Measurements from ENCODE around the gene TTYH1. TPM values are rescaled to one million over a fixed set of nuclear protein-coding genes. Genes with fewer than 3 reads are reported as not detected.

Gene TTYH1
- total and polyA plus RNA-seq, 7 experiments from 2014 or later, result 0.10 to 1.8 (median 0.32) TPM; not detected in 3

- Mint-ChIP-seq H3K4me3 (no peak overlapping the region), H3K27me3 (peaks cover 5 to 38% (median 34%) of the 10 kb centered on the region in 5 donors), H3K9me3 (peaks cover 0 to 1% (median 0%) of the 10 kb centered on the region in 11 donors), H3K27ac (no peak overlapping the region), H3K36me3 (no peaks in the 10 kb centered on the region), H3K4me1 (peaks cover 0 to 5% (median 0%) of the 10 kb centered on the region in 7 donors)
- CTCF ChIA-PET, result no interaction called here
- ATAC-seq (no peak), DNase-seq (no peak)
- Histone ChIP-seq H3K36me3 (ENCODE audit: control insufficient read depth in 2 of 3, insufficient read depth in 3 of 3, low read length in 3 of 3) (no peaks in the 10 kb centered on the region), H3K9me3 (ENCODE audit: control insufficient read depth in 2 of 3, low read length in 3 of 3) (no peaks in the 10 kb centered on the region), H3K4me3 (ENCODE audit: low read length) (no peak overlapping the region), H3K27ac (ENCODE audit: low read depth, low read length) (no peak overlapping the region), H3K4me1 (ENCODE audit: control insufficient read depth in 2 of 2, insufficient read depth in 2 of 2, low read length in 2 of 2) (no peaks in the 10 kb centered on the region), H3K27me3 (ENCODE audit: control insufficient read depth in 2 of 2, insufficient read depth in 2 of 2, low read length in 2 of 2) (no peaks in the 10 kb centered on the region)
- POLR2A ChIA-PET, result no interaction called here
- intact Hi-C loops (cut with micrococcal nuclease), result no loop called here
These were observed 8.9 kb downstream of the TTYH1 start for GRCh38 chr19:54424201-54424600.

- peaks cover 8 to 41% (median 29%) of the 10 kb centered on the region in 5 donors for H3K27me3 Mint-ChIP-seq
These were observed 9.6 kb downstream of the TTYH1 start for GRCh38 chr19:54424660-54425381.

GRCh38 chr19:54425382-54425723 lies 10.1 kb downstream of the TTYH1 start:
- CTCF ChIA-PET, result interaction anchor here (0.6 kb wide), 1 partner anchor 100 kb away, joined by 4 read pairs; no protein-coding TSS in a partner anchor
- no peaks in the 10 kb centered on the region for H3K27me3 ChIP-seq (ENCODE audit: control insufficient read depth in 2 of 2, insufficient read depth in 2 of 2, low read length in 2 of 2)
- no peak overlapping the region for H3K27ac Mint-ChIP-seq
- no peak for DNase-seq
- ATAC-seq, result no peak
- no peaks in the 10 kb centered on the region for H3K36me3 Mint-ChIP-seq
- intact Hi-C loops (cut with micrococcal nuclease), result no loop called here
- H3K9me3 ChIP-seq (ENCODE audit: control insufficient read depth in 2 of 3, low read length in 3 of 3), result no peaks in the 10 kb centered on the region
- POLR2A ChIA-PET, result interaction anchor here (0.6 kb wide), 1 partner anchor 86 kb away, joined by 3 read pairs; no protein-coding TSS in a partner anchor
- H3K9me3 Mint-ChIP-seq, result peaks cover 0 to 1% (median 0%) of the 10 kb centered on the region in 11 donors
- peaks cover 0 to 4% (median 0%) of the 10 kb centered on the region in 7 donors for H3K4me1 Mint-ChIP-seq
- peaks cover 0 to 4% of the 10 kb centered on the region in 2 donors for H3K4me1 ChIP-seq (ENCODE audit: control insufficient read depth in 2 of 2, insufficient read depth in 2 of 2, low read length in 2 of 2)
- no peak overlapping the region for H3K4me3 ChIP-seq (ENCODE audit: low read length)
- H3K4me3 Mint-ChIP-seq, result no peak overlapping the region
- no peaks in the 10 kb centered on the region for H3K36me3 ChIP-seq (ENCODE audit: control insufficient read depth in 2 of 3, insufficient read depth in 3 of 3, low read length in 3 of 3)
- no peak overlapping the region for H3K27ac ChIP-seq (ENCODE audit: low read depth, low read length)
- H3K27me3 Mint-ChIP-seq, result peaks cover 8 to 41% (median 29%) of the 10 kb centered on the region in 5 donors

More at GRCh38 chr19:54424660-54425381, 9.6 kb downstream of the TTYH1 start:
- H3K27ac Mint-ChIP-seq, result no peak overlapping the region
- no peaks in the 10 kb centered on the region for H3K27me3 ChIP-seq (ENCODE audit: control insufficient read depth in 2 of 2, insufficient read depth in 2 of 2, low read length in 2 of 2)
- intact Hi-C loops (cut with micrococcal nuclease), result no loop called here
- no peaks in the 10 kb centered on the region for H3K36me3 ChIP-seq (ENCODE audit: control insufficient read depth in 2 of 3, insufficient read depth in 3 of 3, low read length in 3 of 3)
- H3K9me3 Mint-ChIP-seq, result peaks cover 0 to 1% (median 0%) of the 10 kb centered on the region in 11 donors
- DNase-seq, result no peak
- ATAC-seq, result no peak
- H3K4me1 ChIP-seq (ENCODE audit: control insufficient read depth in 2 of 2, insufficient read depth in 2 of 2, low read length in 2 of 2), result no peaks in the 10 kb centered on the region
- POLR2A ChIA-PET, result interaction anchor here (0.6 kb wide), 1 partner anchor 87 kb away, joined by 3 read pairs; no protein-coding TSS in a partner anchor
- no peak overlapping the region for H3K4me3 ChIP-seq (ENCODE audit: low read length)
- CTCF ChIA-PET, result interaction anchor here (0.6 kb wide), 1 partner anchor 99 kb away, joined by 4 read pairs; no protein-coding TSS in a partner anchor
- no peak overlapping the region for H3K27ac ChIP-seq (ENCODE audit: low read depth, low read length)
- H3K4me1 Mint-ChIP-seq, result peaks cover 0 to 4% (median 0%) of the 10 kb centered on the region in 7 donors
- H3K4me3 Mint-ChIP-seq, result no peak overlapping the region
- no peaks in the 10 kb centered on the region for H3K36me3 Mint-ChIP-seq
- no peaks in the 10 kb centered on the region for H3K9me3 ChIP-seq (ENCODE audit: control insufficient read depth in 2 of 3, low read length in 3 of 3)

GRCh38 chr19:54426291-54426931 lies 11.1 kb downstream of the TTYH1 start:
- DNase-seq, result peak in 1 of 9 donors; percentile 5
- Histone ChIP-seq H3K27ac (ENCODE audit: low read depth, low read length) (no peak overlapping the region), H3K4me1 (ENCODE audit: control insufficient read depth in 2 of 2, insufficient read depth in 2 of 2, low read length in 2 of 2) (peaks cover 0 to 4% of the 10 kb centered on the region in 2 donors), H3K9me3 (ENCODE audit: control insufficient read depth in 2 of 3, low read length in 3 of 3) (no peaks in the 10 kb centered on the region), H3K36me3 (ENCODE audit: control insufficient read depth in 2 of 3, insufficient read depth in 3 of 3, low read length in 3 of 3) (no peaks in the 10 kb centered on the region), H3K27me3 (ENCODE audit: control insufficient read depth in 2 of 2, insufficient read depth in 2 of 2, low read length in 2 of 2) (no peaks in the 10 kb centered on the region), H3K4me3 (ENCODE audit: low read length) (no peak overlapping the region)
- POLR2A ChIA-PET, result no interaction called here
- no peak for ATAC-seq
- Mint-ChIP-seq H3K4me3 (peak overlapping the region in 1 of 10 donors; percentile 4), H3K36me3 (no peaks in the 10 kb centered on the region), H3K27me3 (peaks cover 8 to 41% (median 29%) of the 10 kb centered on the region in 5 donors), H3K4me1 (peaks cover 2 to 10% (median 6%) of the 10 kb centered on the region in 7 donors), H3K9me3 (peaks cover 0 to under 1% (median 0%) of the 10 kb centered on the region in 11 donors), H3K27ac (no peak overlapping the region)
- CTCF ChIA-PET, result no interaction called here
- intact Hi-C loops (cut with micrococcal nuclease), result no loop called here

- H3K4me1 ChIP-seq (ENCODE audit: control insufficient read depth in 2 of 2, insufficient read depth in 2 of 2, low read length in 2 of 2), result peaks cover 0 to 4% of the 10 kb centered on the region in 2 donors
- H3K27me3 Mint-ChIP-seq, result peaks cover 8 to 41% (median 29%) of the 10 kb centered on the region in 5 donors
- no peaks in the 10 kb centered on the region for H3K36me3 Mint-ChIP-seq
- H3K27ac Mint-ChIP-seq, result no peak overlapping the region
- intact Hi-C loops (cut with micrococcal nuclease), result no loop called here
- DNase-seq, result no peak
- ATAC-seq, result no peak
- H3K4me1 Mint-ChIP-seq, result peaks cover 2 to 10% (median 7%) of the 10 kb centered on the region in 7 donors
- no peaks in the 10 kb centered on the region for H3K36me3 ChIP-seq (ENCODE audit: control insufficient read depth in 2 of 3, insufficient read depth in 3 of 3, low read length in 3 of 3)
- CTCF ChIA-PET, result no interaction called here
- no peaks in the 10 kb centered on the region for H3K27me3 ChIP-seq (ENCODE audit: control insufficient read depth in 2 of 2, insufficient read depth in 2 of 2, low read length in 2 of 2)
- H3K4me3 Mint-ChIP-seq, result no peak overlapping the region
- POLR2A ChIA-PET, result interaction anchor here (0.7 to 1.2 kb wide), 2 partner anchors 11 to 91 kb away, joined by 3 to 8 read pairs; no protein-coding TSS in a partner anchor
- H3K4me3 ChIP-seq (ENCODE audit: low read length), result no peak overlapping the region
- no peak overlapping the region for H3K27ac ChIP-seq (ENCODE audit: low read depth, low read length)
- H3K9me3 Mint-ChIP-seq, result no peaks in the 10 kb centered on the region
- H3K9me3 ChIP-seq (ENCODE audit: control insufficient read depth in 2 of 3, low read length in 3 of 3), result no peaks in the 10 kb centered on the region
These were observed 12.3 kb downstream of the TTYH1 start for GRCh38 chr19:54427586-54427985.

GRCh38 chr19:54428323-54429175 lies 13.3 kb downstream of the TTYH1 start:
- Histone ChIP-seq H3K27me3 (ENCODE audit: control insufficient read depth in 2 of 2, insufficient read depth in 2 of 2, low read length in 2 of 2) (no peaks in the 10 kb centered on the region), H3K9me3 (ENCODE audit: control insufficient read depth in 2 of 3, low read length in 3 of 3) (no peaks in the 10 kb centered on the region), H3K4me3 (ENCODE audit: low read length) (no peak overlapping the region), H3K4me1 (ENCODE audit: control insufficient read depth in 2 of 2, insufficient read depth in 2 of 2, low read length in 2 of 2) (peaks cover 0 to 4% of the 10 kb centered on the region in 2 donors), H3K27ac (ENCODE audit: low read depth, low read length) (no peak overlapping the region), H3K36me3 (ENCODE audit: control insufficient read depth in 2 of 3, insufficient read depth in 3 of 3, low read length in 3 of 3) (no peaks in the 10 kb centered on the region)
- DNase-seq, result peak in 1 of 9 donors; percentile 6
- Mint-ChIP-seq H3K9me3 (no peaks in the 10 kb centered on the region), H3K4me1 (peaks cover 2 to 10% (median 7%) of the 10 kb centered on the region in 7 donors), H3K4me3 (no peak overlapping the region), H3K27ac (no peak overlapping the region), H3K27me3 (peaks cover 4 to 35% (median 22%) of the 10 kb centered on the region in 5 donors), H3K36me3 (no peaks in the 10 kb centered on the region)
- intact Hi-C loops (cut with micrococcal nuclease), result no loop called here
- no peak for ATAC-seq
- CTCF ChIA-PET, result no interaction called here
- POLR2A ChIA-PET, result interaction anchor here (1.2 kb wide), 1 partner anchor 11 kb away, joined by 3 read pairs; no protein-coding TSS in a partner anchor
